Liver (tissue), 9 donors: ENCODE measurements around the gene KHSRP. TPM values are rescaled to one million over a fixed set of nuclear protein-coding genes. Genes with fewer than 3 reads are reported as not detected.

Experiments
- DNase-seq: peaks from one replicate; pipeline ENCODE4 v3.0.0-alpha.2; 2017; ENCODE audit warnings: low spot score
- H3K27ac ChIP-seq, 2 donors: one replicate each; pipeline ENCODE4 v1.7.0; 2013; ENCODE audit warnings: inconsistent platforms in 2 of 2, low read length in 2 of 2, control low read depth in 1 of 2, low read depth in 1 of 2, mild to moderate bottlenecking in 1 of 2
- H3K27me3 ChIP-seq, 4 donors: one replicate each; pipeline versions ENCODE4 v1.6.1 to v1.7.0; 2013; ENCODE audit warnings: low read length in 3 of 4, inconsistent platforms in 1 of 4, mild to moderate bottlenecking in 1 of 4, moderate library complexity in 1 of 4; ENCODE audit not compliant: control insufficient read depth in 4 of 4, insufficient read depth in 4 of 4
- H3K36me3 ChIP-seq, 4 donors: one replicate each; pipeline versions ENCODE4 v1.6.1 to v1.7.0; 2013; ENCODE audit warnings: low read length in 3 of 4, mild to moderate bottlenecking in 3 of 4, low read depth in 1 of 4, moderate library complexity in 1 of 4; ENCODE audit not compliant: control insufficient read depth in 4 of 4, insufficient read depth in 3 of 4
- H3K4me1 ChIP-seq, 4 donors: one replicate each; pipeline versions ENCODE4 v1.6.1 to v1.7.0; 2013; ENCODE audit warnings: low read length in 3 of 4, mild to moderate bottlenecking in 3 of 4, moderate library complexity in 1 of 4; ENCODE audit not compliant: control insufficient read depth in 4 of 4, insufficient read depth in 4 of 4
- H3K4me3 ChIP-seq, 3 donors: one replicate each; pipeline versions ENCODE4 v1.6.1 to v1.7.0; 2013; ENCODE audit warnings: low read length in 3 of 3, control low read depth in 1 of 3, low read depth in 1 of 3, mild to moderate bottlenecking in 1 of 3
- H3K9ac ChIP-seq, 2 donors: one replicate each; pipeline ENCODE4 v1.7.0; 2013; ENCODE audit warnings: low read length in 2 of 2, mild to moderate bottlenecking in 2 of 2, moderate library complexity in 2 of 2, control low read depth in 1 of 2, low read depth in 1 of 2
- H3K9me3 ChIP-seq, 4 donors: one replicate each; pipeline versions ENCODE4 v1.6.1 to v1.7.0; 2013; ENCODE audit warnings: low read length in 3 of 4; ENCODE audit not compliant: control insufficient read depth in 4 of 4
- EGR1 ChIP-seq, 2 donors: IDR thresholded peaks; 2 replicates each; pipeline ENCODE4 v1.6.1; 2016 to 2018; ENCODE audit warnings: antibody characterized with exemption in 2 of 2, low read depth in 2 of 2
- FOXA1 ChIP-seq: IDR thresholded peaks from 2 replicates; pipeline ENCODE4 v1.6.1; 2016; ENCODE audit warnings: antibody characterized with exemption
- FOXA2 ChIP-seq: IDR thresholded peaks from 2 replicates; pipeline ENCODE4 v1.6.1; 2016; ENCODE audit warnings: antibody characterized with exemption
- GABPA ChIP-seq, 2 donors: IDR thresholded peaks in 1 of 2; conservative IDR thresholded peaks in 1 of 2; 2 replicates each; pipeline ENCODE4 v1.6.1; 2016; ENCODE audit warnings: antibody characterized with exemption in 2 of 2, mild to moderate bottlenecking in 1 of 2, moderate library complexity in 1 of 2
- HNF4A ChIP-seq, 2 donors: conservative IDR thresholded peaks; 2 replicates each; pipeline ENCODE4 v1.6.1; 2016; ENCODE audit warnings: antibody characterized with exemption in 2 of 2, mild to moderate bottlenecking in 2 of 2
- HNF4G ChIP-seq: IDR thresholded peaks from 2 replicates; pipeline ENCODE4 v1.6.1; 2016; ENCODE audit warnings: antibody characterized with exemption
- JUND ChIP-seq, 2 donors: IDR thresholded peaks; 2 replicates each; pipeline ENCODE4 v1.6.1; 2016; ENCODE audit warnings: antibody characterized with exemption in 2 of 2
- NR2F2 ChIP-seq: IDR thresholded peaks from 2 replicates; pipeline ENCODE4 v1.6.1; 2016; ENCODE audit warnings: antibody characterized with exemption
- RAD21 ChIP-seq, 2 donors: IDR thresholded peaks; 2 replicates each; pipeline ENCODE4 v1.6.1; 2016; ENCODE audit warnings: antibody characterized with exemption in 2 of 2, mild to moderate bottlenecking in 2 of 2
- RXRA ChIP-seq, 2 donors: IDR thresholded peaks; 2 replicates each; pipeline ENCODE4 v1.6.1; 2017 to 2018; ENCODE audit warnings: antibody characterized with exemption in 2 of 2, mild to moderate bottlenecking in 1 of 2
- SP1 ChIP-seq: IDR thresholded peaks from 2 replicates; pipeline ENCODE4 v1.6.1; 2018; ENCODE audit warnings: antibody characterized with exemption, mild to moderate bottlenecking
- TAF1 ChIP-seq: conservative IDR thresholded peaks from 2 replicates; pipeline ENCODE4 v1.6.1; 2016; ENCODE audit warnings: antibody characterized with exemption, mild to moderate bottlenecking
- YY1 ChIP-seq: IDR thresholded peaks from 2 replicates; pipeline ENCODE4 v1.6.1; 2016; ENCODE audit warnings: antibody characterized with exemption, mild to moderate bottlenecking
- WGBS: extraction: QIAGEN DNeasy Blood & Tissue Kit; methylation state at CpG from one replicate; pipeline ENCODE4 v1.1.7; 2013; 5-methylcytosine and 5-hydroxymethylcytosine counted together
- polyA plus RNA-seq, 2 donors: library from polyadenylated mRNA; stranded (reverse) in 1 of 2; unstranded in 1 of 2; fragments of 200-250 nt in 1 of 2; fragments of >200 nt in 1 of 2; fragmentation: Nextera tagmentation in 1 of 2; extraction: Ambion mirVana in 1 of 2; gene quantifications; one replicate each; pipeline versions ENCODE4 v1.2.1 to v1.2.3, GENCODE V29; 2013 to 2015
- total RNA-seq, 2 donors: library from RNA; depleted of rRNA; stranded (reverse); fragments of >200 nt; gene quantifications; one replicate each; pipeline ENCODE4 v1.2.3, GENCODE V29; 2014
- TF ChIP-seq, protein P1 (sequence below): IDR thresholded peaks from 2 replicates; pipeline ENCODE4 v1.6.1; 2016; ENCODE audit warnings: antibody characterized with exemption
- TF ChIP-seq, protein P2 (sequence below): IDR thresholded peaks from 2 replicates; pipeline ENCODE4 v1.6.1; 2016; ENCODE audit warnings: antibody characterized with exemption
- TF ChIP-seq, protein P3 (sequence below): IDR thresholded peaks from 2 replicates; pipeline ENCODE4 v1.6.1; 2016; ENCODE audit warnings: antibody characterized with exemption
- TF ChIP-seq, protein P4 (sequence below): IDR thresholded peaks from 2 replicates; pipeline ENCODE4 v1.6.1; 2016; ENCODE audit warnings: antibody characterized with exemption, mild to moderate bottlenecking
- donor health status: healthy.
- donor health status: healthy.
- donor health status: healthy.
- donor health status: healthy.
- donor health status: healthy.

Gene KHSRP
- total and polyA plus RNA-seq, 4 donors = 8.0 to 132 (median 66.1) TPM

DNA sequence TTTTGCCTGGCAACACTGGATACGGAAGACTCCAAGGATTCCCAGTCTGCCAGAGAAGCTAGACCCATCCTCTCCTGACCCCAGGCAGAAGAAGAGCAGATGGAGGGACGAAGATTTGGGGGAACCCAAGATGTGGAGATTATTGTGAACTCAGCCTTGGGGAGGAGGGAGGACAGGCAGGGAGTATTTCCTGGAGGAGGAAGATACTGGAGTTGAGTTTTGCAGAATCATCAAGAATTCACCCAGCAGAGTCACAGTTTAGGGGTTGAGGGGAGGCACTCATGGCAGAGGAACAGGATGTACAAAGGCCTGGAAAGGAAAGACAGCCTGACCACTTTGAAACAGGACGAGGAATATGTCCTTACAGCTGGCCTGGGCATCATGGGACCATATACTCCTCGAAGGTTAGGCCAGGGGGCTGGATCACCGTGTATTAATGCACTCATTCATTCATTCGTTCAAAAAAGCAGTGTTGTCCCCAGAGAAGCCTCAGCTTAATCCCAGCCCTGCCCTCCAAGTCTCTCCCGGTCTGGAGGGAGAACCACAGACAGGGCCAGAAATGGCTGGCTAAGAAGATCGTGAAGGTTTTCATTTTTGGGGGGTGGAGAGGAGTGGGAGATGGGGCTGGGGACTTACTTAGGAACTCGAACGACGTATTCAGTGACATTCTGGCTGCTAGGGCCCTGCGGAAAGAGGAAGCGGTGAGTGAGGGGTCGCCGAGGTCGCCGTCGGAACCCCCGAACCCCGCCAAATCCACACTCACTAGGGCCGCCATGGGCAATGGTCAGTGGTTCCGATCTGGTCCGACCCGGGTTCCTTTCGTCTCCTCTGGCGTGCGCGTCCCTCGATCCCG lies 32.2 kb downstream of the KHSRP start:
- Histone ChIP-seq H3K36me3 (peaks cover 10 to 26% (median 15%) of the 10 kb centered on the region in 4 donors), H3K4me3 (peak overlapping the region; percentile 69 to 97 (median 93)), H3K27ac (peak overlapping the region; percentile 86 to 87), H3K4me1 (peaks cover 5 to 14% (median 11%) of the 10 kb centered on the region in 4 donors), H3K9ac (peak overlapping the region; percentile 83 to 94), H3K27me3 (no peaks in the 10 kb centered on the region), H3K9me3 (no peaks in the 10 kb centered on the region)
- 7% methylated on average over 30 of the region's 30 CpGs for WGBS
- DNase-seq = no peak
- TF ChIP-seq JUND (IDR thresholded peaks at IDR 0.05) (no peak), NR2F2 (no peak), FOXA1 (no peak), HNF4G (no peak), FOXA2 (no peak), TAF1 (no peak), EGR1 (IDR thresholded peaks at IDR 0.05; ENCODE audit: low read depth in 2 of 2) (no peak), RXRA (IDR thresholded peaks at IDR 0.05) (no peak), YY1 (no peak), GABPA (IDR thresholded peaks at IDR 0.05 in 1 of 2, conservative IDR thresholded peaks at IDR 0.05 in 1 of 2) (no peak), RAD21 (IDR thresholded peaks at IDR 0.05) (no peak), HNF4A (conservative IDR thresholded peaks at IDR 0.05) (no peak), SP1 (no peak)
- TF ChIP-seq, protein P1, sequence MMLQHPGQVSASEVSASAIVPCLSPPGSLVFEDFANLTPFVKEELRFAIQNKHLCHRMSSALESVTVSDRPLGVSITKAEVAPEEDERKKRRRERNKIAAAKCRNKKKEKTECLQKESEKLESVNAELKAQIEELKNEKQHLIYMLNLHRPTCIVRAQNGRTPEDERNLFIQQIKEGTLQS = no peak
- TF ChIP-seq, protein P2, sequence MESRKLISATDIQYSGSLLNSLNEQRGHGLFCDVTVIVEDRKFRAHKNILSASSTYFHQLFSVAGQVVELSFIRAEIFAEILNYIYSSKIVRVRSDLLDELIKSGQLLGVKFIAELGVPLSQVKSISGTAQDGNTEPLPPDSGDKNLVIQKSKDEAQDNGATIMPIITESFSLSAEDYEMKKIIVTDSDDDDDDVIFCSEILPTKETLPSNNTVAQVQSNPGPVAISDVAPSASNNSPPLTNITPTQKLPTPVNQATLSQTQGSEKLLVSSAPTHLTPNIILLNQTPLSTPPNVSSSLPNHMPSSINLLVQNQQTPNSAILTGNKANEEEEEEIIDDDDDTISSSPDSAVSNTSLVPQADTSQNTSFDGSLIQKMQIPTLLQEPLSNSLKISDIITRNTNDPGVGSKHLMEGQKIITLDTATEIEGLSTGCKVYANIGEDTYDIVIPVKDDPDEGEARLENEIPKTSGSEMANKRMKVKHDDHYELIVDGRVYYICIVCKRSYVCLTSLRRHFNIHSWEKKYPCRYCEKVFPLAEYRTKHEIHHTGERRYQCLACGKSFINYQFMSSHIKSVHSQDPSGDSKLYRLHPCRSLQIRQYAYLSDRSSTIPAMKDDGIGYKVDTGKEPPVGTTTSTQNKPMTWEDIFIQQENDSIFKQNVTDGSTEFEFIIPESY = no peak
- TF ChIP-seq, protein P3, sequence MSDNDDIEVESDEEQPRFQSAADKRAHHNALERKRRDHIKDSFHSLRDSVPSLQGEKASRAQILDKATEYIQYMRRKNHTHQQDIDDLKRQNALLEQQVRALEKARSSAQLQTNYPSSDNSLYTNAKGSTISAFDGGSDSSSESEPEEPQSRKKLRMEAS = no peak
- TF ChIP-seq, protein P4, sequence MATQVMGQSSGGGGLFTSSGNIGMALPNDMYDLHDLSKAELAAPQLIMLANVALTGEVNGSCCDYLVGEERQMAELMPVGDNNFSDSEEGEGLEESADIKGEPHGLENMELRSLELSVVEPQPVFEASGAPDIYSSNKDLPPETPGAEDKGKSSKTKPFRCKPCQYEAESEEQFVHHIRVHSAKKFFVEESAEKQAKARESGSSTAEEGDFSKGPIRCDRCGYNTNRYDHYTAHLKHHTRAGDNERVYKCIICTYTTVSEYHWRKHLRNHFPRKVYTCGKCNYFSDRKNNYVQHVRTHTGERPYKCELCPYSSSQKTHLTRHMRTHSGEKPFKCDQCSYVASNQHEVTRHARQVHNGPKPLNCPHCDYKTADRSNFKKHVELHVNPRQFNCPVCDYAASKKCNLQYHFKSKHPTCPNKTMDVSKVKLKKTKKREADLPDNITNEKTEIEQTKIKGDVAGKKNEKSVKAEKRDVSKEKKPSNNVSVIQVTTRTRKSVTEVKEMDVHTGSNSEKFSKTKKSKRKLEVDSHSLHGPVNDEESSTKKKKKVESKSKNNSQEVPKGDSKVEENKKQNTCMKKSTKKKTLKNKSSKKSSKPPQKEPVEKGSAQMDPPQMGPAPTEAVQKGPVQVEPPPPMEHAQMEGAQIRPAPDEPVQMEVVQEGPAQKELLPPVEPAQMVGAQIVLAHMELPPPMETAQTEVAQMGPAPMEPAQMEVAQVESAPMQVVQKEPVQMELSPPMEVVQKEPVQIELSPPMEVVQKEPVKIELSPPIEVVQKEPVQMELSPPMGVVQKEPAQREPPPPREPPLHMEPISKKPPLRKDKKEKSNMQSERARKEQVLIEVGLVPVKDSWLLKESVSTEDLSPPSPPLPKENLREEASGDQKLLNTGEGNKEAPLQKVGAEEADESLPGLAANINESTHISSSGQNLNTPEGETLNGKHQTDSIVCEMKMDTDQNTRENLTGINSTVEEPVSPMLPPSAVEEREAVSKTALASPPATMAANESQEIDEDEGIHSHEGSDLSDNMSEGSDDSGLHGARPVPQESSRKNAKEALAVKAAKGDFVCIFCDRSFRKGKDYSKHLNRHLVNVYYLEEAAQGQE = no peak

DNA sequence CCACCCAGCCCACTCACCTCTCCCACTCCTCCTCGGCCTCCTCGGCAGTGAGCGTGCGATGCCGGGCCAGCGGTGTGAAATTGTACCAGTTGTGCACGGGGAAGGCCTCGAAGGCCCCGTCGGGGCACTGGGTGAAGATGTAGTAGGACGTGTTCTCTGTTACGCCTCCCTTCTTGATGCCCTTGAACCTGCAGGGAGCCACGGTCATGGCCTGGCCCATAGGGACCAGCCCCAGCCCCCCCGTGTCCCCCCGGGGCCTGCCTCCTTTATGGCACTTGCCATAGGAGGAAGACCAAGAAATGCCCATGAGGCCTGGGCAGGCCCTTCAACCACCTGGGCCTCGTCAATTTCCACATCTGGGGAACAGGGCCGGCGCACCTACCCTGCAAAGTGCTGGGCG lies 37.2 kb downstream of the KHSRP start:
- TF ChIP-seq FOXA1 (no peak), TAF1 (no peak), HNF4G (no peak)
- TF ChIP-seq, protein P4 = no peak
- TF ChIP-seq, protein P3 = no peak
- Histone ChIP-seq H3K9me3 (no peaks in the 10 kb centered on the region), H3K27me3 (no peaks in the 10 kb centered on the region), H3K36me3 (peaks cover 20 to 58% (median 30%) of the 10 kb centered on the region in 4 donors), H3K9ac (no peak overlapping the region), H3K4me1 (peaks cover 4 to 6% (median 5%) of the 10 kb centered on the region in 4 donors), H3K4me3 (no peak overlapping the region), H3K27ac (no peak overlapping the region)
- WGBS = 97% methylated on average over 19 of the region's 19 CpGs
- no peak for DNase-seq
